Ascending aorta (tissue), 2 donors: ENCODE results near the gene ADAMTS1. TPM values are rescaled to one million over a fixed set of nuclear protein-coding genes. Genes with fewer than 3 reads are reported as not detected.

ENCODE experiments used
- DNase-seq, 2 donors: peaks; one replicate each; pipeline ENCODE4 v3.0.0-alpha.2; 2019; ENCODE audit warnings: low spot score in 2 of 2
- H3K27ac ChIP-seq, 2 donors: fragments of 200-600 bp; sonication (generic); one replicate each; pipeline ENCODE4 v1.5.1; 2016 to 2017; ENCODE audit warnings: mild to moderate bottlenecking in 1 of 2
- H3K27me3 ChIP-seq: fragments of 200-600 bp; sonication (generic); one replicate; pipeline ENCODE4 v1.5.1; 2017
- H3K36me3 ChIP-seq, 2 donors: fragments of 200-600 bp; sonication (generic); one replicate each; pipeline ENCODE4 v1.5.1; 2016
- H3K4me1 ChIP-seq, 2 donors: fragments of 200-600 bp; sonication (generic); one replicate each; pipeline ENCODE4 v1.5.1; 2016 to 2017; ENCODE audit warnings: mild to moderate bottlenecking in 1 of 2
- H3K4me3 ChIP-seq, 2 donors: fragments of 200-600 bp; sonication (generic); one replicate each; pipeline ENCODE4 v1.5.1; 2016 to 2017; ENCODE audit warnings: mild to moderate bottlenecking in 1 of 2
- H3K9me3 ChIP-seq, 2 donors: fragments of 200-600 bp; sonication (generic); one replicate each; pipeline ENCODE4 v1.5.1; 2016
- intact Hi-C: fragments of 100-400 bp; cut with DNase I; formaldehyde crosslinking; loops from one replicate; pipeline ENCODE4 v1.15.1; 2023
- total RNA-seq: library from RNA; depleted of rRNA; stranded (reverse); fragments of >200 nt; gene quantifications from one replicate; pipeline ENCODE4 v1.1.0, GENCODE V29; 2016
- TF ChIP-seq, protein P1 (sequence below), 3 experiments: fragments of 200-600 bp in 2 of 3; fragments of 450-650 bp in 1 of 3; sonication (generic) in 2 of 3; IDR thresholded peaks; one replicate each; pipeline ENCODE4 v1.5.1; 2016 to 2019; ENCODE audit warnings: antibody characterized with exemption in 3 of 3, mild to moderate bottlenecking in 1 of 3, moderate library complexity in 1 of 3

The ADAMTS1 gene
- total RNA-seq, 1 donor from 2014 or later = 672 TPM

GRCh38 chr21:26809745-26810144 lies 35.5 kb downstream of the ADAMTS1 start:
- Histone ChIP-seq H3K27ac (no peak overlapping the region), H3K4me1 (no peaks in the 10 kb centered on the region), H3K4me3 (no peak overlapping the region), H3K9me3 (no peaks in the 10 kb centered on the region), H3K36me3 (no peaks in the 10 kb centered on the region), H3K27me3 (no peaks in the 10 kb centered on the region)
- DNase-seq = no peak
- TF ChIP-seq, protein P1, sequence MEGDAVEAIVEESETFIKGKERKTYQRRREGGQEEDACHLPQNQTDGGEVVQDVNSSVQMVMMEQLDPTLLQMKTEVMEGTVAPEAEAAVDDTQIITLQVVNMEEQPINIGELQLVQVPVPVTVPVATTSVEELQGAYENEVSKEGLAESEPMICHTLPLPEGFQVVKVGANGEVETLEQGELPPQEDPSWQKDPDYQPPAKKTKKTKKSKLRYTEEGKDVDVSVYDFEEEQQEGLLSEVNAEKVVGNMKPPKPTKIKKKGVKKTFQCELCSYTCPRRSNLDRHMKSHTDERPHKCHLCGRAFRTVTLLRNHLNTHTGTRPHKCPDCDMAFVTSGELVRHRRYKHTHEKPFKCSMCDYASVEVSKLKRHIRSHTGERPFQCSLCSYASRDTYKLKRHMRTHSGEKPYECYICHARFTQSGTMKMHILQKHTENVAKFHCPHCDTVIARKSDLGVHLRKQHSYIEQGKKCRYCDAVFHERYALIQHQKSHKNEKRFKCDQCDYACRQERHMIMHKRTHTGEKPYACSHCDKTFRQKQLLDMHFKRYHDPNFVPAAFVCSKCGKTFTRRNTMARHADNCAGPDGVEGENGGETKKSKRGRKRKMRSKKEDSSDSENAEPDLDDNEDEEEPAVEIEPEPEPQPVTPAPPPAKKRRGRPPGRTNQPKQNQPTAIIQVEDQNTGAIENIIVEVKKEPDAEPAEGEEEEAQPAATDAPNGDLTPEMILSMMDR (IDR thresholded peaks at IDR 0.05) = no peak
- intact Hi-C loops = no loop called here

DNA sequence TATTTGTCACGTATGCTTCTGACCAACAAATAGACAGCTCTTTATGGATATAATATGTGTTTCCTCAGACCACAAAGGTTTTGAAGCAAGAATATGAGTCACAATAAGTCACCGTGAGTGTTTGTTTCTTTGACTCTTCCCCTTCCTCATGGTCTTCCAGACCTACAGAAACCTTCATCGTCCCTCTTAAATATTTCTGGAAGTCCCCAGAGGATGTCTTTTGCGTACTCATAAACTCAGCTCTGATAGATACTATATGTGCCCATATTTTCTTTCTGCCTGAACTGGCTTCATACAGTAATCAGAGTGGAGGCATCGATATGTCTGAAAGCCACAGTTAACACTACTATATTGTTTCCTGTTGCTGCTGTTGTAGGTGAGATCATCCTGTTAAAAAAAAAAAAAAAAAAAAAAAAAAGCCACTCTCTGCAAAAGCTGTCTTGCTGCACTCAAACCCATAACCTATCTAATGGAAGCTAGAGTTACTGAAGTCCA lies 38.4 kb downstream of the ADAMTS1 start:
- no peak overlapping the region for H3K4me3 ChIP-seq
- H3K4me1 ChIP-seq = peaks cover 0 to 2% of the 10 kb centered on the region in 2 donors
- no peaks in the 10 kb centered on the region for H3K9me3 ChIP-seq
- no peak for DNase-seq
- TF ChIP-seq, protein P1 (IDR thresholded peaks at IDR 0.05) = no peak
- intact Hi-C loops = no loop called here
- H3K36me3 ChIP-seq = no peaks in the 10 kb centered on the region
- H3K27ac ChIP-seq = no peak overlapping the region
- no peaks in the 10 kb centered on the region for H3K27me3 ChIP-seq

GRCh38 chr21:26804895-26805609 lies 40.2 kb downstream of the ADAMTS1 start:
- no peaks in the 10 kb centered on the region for H3K9me3 ChIP-seq
- H3K27me3 ChIP-seq = no peaks in the 10 kb centered on the region
- intact Hi-C loops = no loop called here
- no peak for DNase-seq
- no peak overlapping the region for H3K27ac ChIP-seq
- H3K4me1 ChIP-seq = peaks cover 0 to 12% of the 10 kb centered on the region in 2 donors
- H3K36me3 ChIP-seq = no peaks in the 10 kb centered on the region
- TF ChIP-seq, protein P1 (IDR thresholded peaks at IDR 0.05) = no peak
- no peak overlapping the region for H3K4me3 ChIP-seq

GRCh38 chr21:26801498-26801897 lies 43.7 kb downstream of the ADAMTS1 start:
- Histone ChIP-seq H3K9me3 (no peaks in the 10 kb centered on the region), H3K4me3 (peak overlapping the region in 1 of 2 donors; percentile 41), H3K27ac (peak overlapping the region; percentile 80 to 84), H3K36me3 (no peaks in the 10 kb centered on the region), H3K27me3 (no peaks in the 10 kb centered on the region), H3K4me1 (peaks cover 0 to 15% of the 10 kb centered on the region in 2 donors)
- TF ChIP-seq, protein P1 (IDR thresholded peaks at IDR 0.05) = no peak
- intact Hi-C loops = no loop called here
- DNase-seq = no peak

GRCh38 chr21:26800970-26801431 lies 44.2 kb downstream of the ADAMTS1 start:
- intact Hi-C loops = no loop called here
- H3K27ac ChIP-seq = peak overlapping the region; percentile 80 to 84
- TF ChIP-seq, protein P1 (IDR thresholded peaks at IDR 0.05) = no peak
- peaks cover 0 to 15% of the 10 kb centered on the region in 2 donors for H3K4me1 ChIP-seq
- H3K27me3 ChIP-seq = no peaks in the 10 kb centered on the region
- no peak for DNase-seq
- H3K4me3 ChIP-seq = peak overlapping the region in 1 of 2 donors; percentile 41
- H3K36me3 ChIP-seq = no peaks in the 10 kb centered on the region
- no peaks in the 10 kb centered on the region for H3K9me3 ChIP-seq
